Stimulated activated CD8-positive, alpha-beta memory T cell treated with anti-CD3 and anti-CD28 coated beads, Interleukin-15, amount 100 ng/mL, for 24 hours (primary cell): Measurements from ENCODE around the gene MAP2K6.
A peak's percentile ranks its signal among the peaks of the same experiment; 100 is the strongest.

Experiments used
- DNase-seq: peaks from one replicate; pipeline ENCODE4 v3.0.0-alpha.2; 2020; ENCODE audit warnings: low read depth

The MAP2K6 gene

DNA sequence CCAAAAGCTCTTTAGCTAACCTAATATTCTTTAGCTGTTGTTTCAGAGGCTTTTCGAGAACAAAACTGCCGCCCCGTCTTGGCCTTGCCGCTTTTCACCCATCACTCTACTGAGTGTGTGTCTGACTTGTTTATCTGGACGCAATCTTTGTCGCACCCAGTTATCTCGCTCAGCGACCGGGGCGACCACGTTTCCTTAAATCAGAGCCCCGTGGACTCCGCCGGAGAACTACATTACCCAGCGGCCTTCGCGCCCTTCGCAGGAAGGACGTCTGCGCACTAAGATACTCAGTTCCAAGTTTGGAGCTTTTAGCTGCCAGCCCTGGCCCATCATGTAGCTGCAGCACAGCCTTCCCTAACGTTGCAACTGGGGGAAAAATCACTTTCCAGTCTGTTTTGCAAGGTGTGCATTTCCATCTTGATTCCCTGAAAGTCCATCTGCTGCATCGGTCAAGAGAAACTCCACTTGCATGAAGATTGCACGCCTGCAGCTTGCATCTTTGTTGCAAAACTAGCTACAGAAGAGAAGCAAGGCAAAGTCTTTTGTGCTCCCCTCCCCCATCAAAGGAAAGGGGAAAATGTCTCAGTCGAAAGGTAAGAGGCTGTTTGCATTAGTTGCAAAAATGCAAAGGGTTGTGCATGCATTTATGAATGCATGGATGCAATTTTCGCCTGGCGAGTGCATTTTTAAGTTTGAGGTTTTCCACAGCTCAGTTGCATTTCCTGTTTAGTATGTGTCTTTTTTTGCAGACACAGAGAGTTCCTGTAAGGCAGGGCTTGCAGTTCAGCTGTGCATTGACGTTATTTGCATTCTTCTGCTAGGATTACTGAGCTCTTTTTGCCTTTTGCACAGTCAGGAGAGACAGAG is at the start of gene MAP2K6:
Gene MAP2K6, plus strand, starts transcription at position 290 of the 867 bp plus-strand sequence. Its CDS starts 288 bp downstream, at position 578.
- DNase-seq: peak; percentile 53

GRCh38 chr17:69367298-69367697 is 47.2 kb upstream of the MAP2K6 start:
- DNase-seq: no peak

DNA sequence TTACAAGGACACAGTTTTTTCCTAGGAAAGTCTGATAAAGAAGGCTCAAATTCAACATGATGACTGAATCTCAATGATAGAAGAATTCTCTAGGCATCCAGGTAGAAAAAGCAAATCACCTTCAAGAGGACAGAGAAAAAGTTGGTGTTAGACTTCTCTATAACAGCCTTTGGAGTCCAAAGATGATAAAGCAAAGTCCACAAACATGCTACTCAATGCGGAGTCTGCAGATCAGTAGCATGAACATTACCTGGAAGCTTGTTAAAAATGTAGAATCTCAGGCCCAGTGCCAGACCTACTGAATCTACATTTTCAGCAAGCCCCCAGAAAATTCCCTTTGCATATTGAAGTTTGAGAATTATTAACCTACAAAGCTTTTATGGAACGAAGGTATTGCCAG is 41.4 kb upstream of the MAP2K6 start:
- no peak for DNase-seq

- no peak for DNase-seq
Measured at GRCh38 chr17:69375229-69375628, 39.3 kb upstream of the MAP2K6 start.

- no peak for DNase-seq
Measured at GRCh38 chr17:69388822-69389442, 25.6 kb upstream of the MAP2K6 start.

DNA sequence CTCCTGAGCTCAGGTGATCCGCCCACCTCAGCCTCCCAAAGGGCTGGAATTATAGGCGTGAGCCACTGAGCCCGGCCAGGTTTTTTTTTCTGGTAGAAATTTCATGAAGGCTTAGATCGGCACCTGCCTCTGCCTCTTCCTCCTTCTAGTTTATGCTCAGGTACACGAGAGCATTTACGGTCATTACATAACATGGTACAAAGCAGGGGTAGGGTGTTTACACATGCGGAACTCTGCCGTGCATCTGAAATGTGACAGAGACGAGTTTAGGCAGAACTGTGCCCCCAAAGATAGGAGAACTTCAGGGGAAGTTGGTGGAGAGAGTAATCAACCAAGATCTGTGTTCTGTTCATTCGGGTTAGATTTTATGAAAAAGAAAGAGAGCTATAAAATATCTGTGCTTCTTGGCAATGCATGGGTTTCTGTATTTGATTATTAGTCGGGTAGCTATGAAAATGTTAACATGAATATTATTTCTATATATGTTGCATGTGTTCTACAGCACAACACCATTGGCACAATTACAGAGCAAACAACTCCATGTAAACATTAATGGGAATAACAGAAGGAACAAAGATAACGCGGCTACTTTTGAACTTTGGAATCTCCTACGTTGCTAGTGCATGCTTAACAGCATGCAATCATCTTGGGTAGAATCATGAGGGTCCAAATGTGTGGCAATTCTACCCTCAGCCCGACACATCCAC is 23.5 kb upstream of the MAP2K6 start:
- no peak for DNase-seq

GRCh38 chr17:69401251-69401650 is 13.2 kb upstream of the MAP2K6 start:
- DNase-seq: no peak

GRCh38 chr17:69402052-69402451 is 12.4 kb upstream of the MAP2K6 start:
- DNase-seq: no peak

DNA sequence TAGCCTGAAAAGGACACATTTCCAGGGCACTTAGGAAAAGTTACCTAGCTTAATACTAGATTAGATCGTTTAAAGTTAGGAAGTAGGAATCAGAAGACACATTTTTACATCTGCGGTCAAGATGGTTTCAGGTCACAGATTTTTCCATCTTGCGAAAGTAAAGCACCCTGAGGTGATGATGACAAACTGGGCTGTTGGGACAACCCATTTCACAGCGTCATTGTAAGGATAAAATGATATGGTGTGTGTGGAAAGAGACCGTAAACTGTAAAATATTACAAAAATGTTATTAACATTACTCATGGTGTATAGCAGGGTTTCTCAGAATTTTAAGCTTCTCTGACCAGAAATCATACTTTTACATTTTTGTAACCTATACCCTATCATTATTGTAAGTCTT is 10.1 kb upstream of the MAP2K6 start:
- DNase-seq: no peak

DNA sequence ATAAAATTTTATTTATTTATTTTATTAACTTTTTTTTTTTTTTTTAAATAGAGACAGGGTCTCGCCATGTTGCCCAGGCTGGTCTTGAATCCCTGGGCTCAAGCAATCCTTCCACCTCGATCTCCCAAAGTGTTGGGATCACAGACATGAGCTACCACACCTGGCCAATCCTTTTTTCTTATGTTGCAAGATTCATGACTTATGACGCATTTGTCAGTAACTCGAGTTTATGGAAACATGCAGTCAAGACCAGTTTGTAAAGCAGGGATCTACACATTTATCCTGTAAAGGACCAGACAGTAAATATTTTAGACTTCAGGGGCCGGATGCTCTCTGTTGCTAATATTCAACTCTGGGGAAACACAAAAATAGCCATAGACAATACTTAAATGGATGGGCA is 9.4 kb upstream of the MAP2K6 start:
- DNase-seq: no peak

GRCh38 chr17:69406941-69407340 is 7.6 kb upstream of the MAP2K6 start:
- DNase-seq: no peak

GRCh38 chr17:69407759-69408158 is 6.7 kb upstream of the MAP2K6 start:
- DNase-seq: no peak

DNA sequence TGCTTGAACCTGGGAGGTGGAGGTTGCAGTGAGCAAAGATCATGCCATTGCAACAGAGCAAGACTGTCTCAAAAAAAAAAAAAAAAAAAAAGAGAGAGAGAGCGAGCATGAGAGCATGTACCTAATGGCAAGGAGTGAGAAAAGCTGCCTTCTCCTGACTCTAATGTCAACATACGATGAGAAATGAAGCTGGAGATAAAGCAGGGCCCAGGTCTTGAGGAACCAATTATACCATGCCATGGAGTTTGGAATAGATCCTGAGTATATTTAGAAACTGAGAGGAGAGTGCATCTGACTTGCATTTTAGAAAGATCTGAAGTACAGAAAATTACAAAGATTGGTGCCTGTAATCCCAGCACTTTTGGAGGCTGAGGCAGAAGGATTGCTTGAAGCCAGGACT is 3.8 kb upstream of the MAP2K6 start:
- no peak for DNase-seq

- DNase-seq: no peak
Measured at GRCh38 chr17:69411766-69412165, 2.7 kb upstream of the MAP2K6 start.

GRCh38 chr17:69412251-69412671 is 2.2 kb upstream of the MAP2K6 start:
- no peak for DNase-seq

GRCh38 chr17:69415431-69415830 is 934 bp downstream of the MAP2K6 start:
- no peak for DNase-seq

GRCh38 chr17:69417545-69418483 is 3.3 kb downstream of the MAP2K6 start:
- no peak for DNase-seq

DNA sequence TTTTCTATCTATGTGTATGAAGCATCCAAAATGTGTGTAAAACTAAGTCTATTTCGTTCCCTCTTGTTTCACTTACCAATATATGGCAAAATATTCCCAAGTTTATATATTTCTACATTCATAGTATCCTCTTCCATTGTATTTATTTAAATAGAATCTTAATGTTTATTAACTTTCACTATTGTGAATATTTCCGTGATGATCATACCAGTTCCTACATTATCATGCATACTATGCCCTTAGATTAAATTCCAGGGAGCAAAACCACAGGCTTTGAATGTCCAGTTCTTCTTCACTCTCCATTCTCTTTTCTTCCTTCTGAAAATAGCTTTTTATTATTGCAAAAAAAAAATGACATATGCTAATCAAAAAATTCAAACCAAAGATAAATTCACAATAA is 4.0 kb downstream of the MAP2K6 start:
- DNase-seq: no peak

- DNase-seq: no peak
Measured at GRCh38 chr17:69423450-69423849, 9.0 kb downstream of the MAP2K6 start.

GRCh38 chr17:69424287-69425041 is 10.0 kb downstream of the MAP2K6 start:
- no peak for DNase-seq

DNA sequence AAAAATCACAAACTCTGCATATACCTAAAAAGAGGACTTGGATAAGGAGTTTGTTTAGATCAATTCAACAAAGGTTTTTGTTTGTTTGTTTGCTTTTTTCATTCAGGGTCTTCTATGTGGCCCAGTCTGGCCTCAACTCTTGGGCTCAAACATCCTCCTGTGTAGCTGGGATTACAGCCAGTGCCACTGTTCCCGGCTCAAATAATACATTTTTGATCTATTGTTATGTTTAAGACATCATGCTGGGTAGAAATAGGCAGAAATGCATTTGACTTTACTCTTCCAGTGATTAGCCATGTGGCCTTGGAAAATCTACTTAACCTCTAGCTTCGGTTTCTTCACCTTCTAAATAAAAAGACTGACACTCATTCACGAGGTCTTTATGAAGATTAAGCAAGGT is 11.5 kb downstream of the MAP2K6 start:
- DNase-seq: no peak
